Erythroblast (primary cell): ENCODE results near the gene SMU1.

Experiments used
- GATA1 ChIP-seq: IDR thresholded peaks from 2 replicates; pipeline ENCODE4 v1.6.1; 2011; ENCODE audit warnings: low read depth, mild to moderate bottlenecking, control low read depth, low read length, moderate library complexity
- POLR2A ChIP-seq: IDR thresholded peaks from 2 replicates; pipeline ENCODE4 v1.6.1; 2011; ENCODE audit warnings: mild to moderate bottlenecking, low read length

DNA sequence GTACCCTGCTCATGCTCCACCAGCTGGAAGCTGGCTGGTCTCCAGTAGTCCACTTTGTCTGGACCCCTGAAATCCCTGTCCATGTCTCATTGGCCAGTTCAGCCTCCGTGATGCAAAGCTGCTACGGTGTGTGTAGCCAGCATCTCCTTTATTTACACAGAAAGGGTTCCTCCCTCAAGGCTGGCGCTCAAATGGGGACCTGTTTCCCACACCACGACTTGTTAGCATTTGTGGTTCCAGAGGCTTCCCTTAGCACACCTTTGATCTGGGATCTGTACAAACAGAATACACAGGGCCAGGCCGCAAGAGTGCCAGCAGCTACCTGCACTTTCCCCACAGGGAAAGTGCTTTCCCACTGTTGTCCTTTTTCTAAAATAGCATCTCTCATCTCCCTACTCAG is 5.7 kb upstream of the SMU1 start:
- TF ChIP-seq POLR2A (no peak), GATA1 (no peak)
